GM12878 (cell line): ENCODE measurements around the gene CMTM2. TPM values are rescaled to one million over a fixed set of nuclear protein-coding genes. Genes with fewer than 3 reads are reported as not detected.

Experiments used
- ATAC-seq: fragments of 200-7000 bp; cut with Tn5 transposase; 3 replicates; pipeline ENCODE4 v1.9.1; 2020; ENCODE audit warnings: mild to moderate bottlenecking, moderate library complexity
- BruUV-seq: library from RNA; stranded (reverse); fragments of 400-500 nt; replicated peaks from 2 replicates; lab custom pipeline; 2021; lab: Mats Ljungman, UMichigan
- CTCF ChIA-PET: fragments of 300-600 bp; sonication (Branson Sonifier 250); formaldehyde crosslinking; extraction: SDS; loops from one replicate; lab custom pipeline; 2021; ENCODE audit warnings: inconsistent platforms; lab: Yijun Ruan, JAX
- POLR2A ChIA-PET: fragments of 350-600 bp; formaldehyde crosslinking; extraction: SDS; loops from one replicate; lab custom pipeline; 2021; ENCODE audit warnings: inconsistent platforms; lab: Charles Lee
- RAD21 ChIA-PET: fragments of 300-600 bp; sonication (Branson Sonifier 250); formaldehyde crosslinking; loops from one replicate; lab custom pipeline; 2023; ENCODE audit warnings: antibody characterized with exemption; ENCODE audit not compliant: unreplicated experiment; lab: Charles Lee
- SMC1A ChIA-PET: fragments of 300-600 bp; sonication (Branson Sonifier 250); formaldehyde crosslinking; loops from one replicate; lab custom pipeline; 2023; ENCODE audit not compliant: unreplicated experiment, uncharacterized antibody; lab: Charles Lee
- DNase-seq: peaks from one replicate; pipeline ENCODE4 v3.0.0-alpha.2; 2011; ENCODE audit warnings: low read depth, low spot score
- FAIRE-seq: peaks from 3 replicates; lab custom pipeline; 2011; peaks lifted over from hg19 to GRCh38; lab: Jason Lieb, UNC
- H2AFZ ChIP-seq: 2 replicates; pipeline ENCODE4 v1.6.0; 2011; ENCODE audit warnings: low read depth, low read length, control low read depth; ENCODE audit not compliant: control insufficient read depth
- H3K27ac ChIP-seq: 2 replicates; pipeline ENCODE4 v1.5.1; 2011; ENCODE audit warnings: control low read depth; ENCODE audit not compliant: control insufficient read depth, insufficient read depth
- H3K27me3 ChIP-seq, 2 experiments: replicated peaks in 1 of 2; 2 replicates each; pipeline versions ENCODE4 v1.6.0 to v1.6.1; 2011; ENCODE audit warnings: low read length in 1 of 2; ENCODE audit not compliant: control insufficient read depth in 2 of 2, insufficient read depth in 2 of 2
- H3K36me3 ChIP-seq, 2 experiments: 2 replicates each; pipeline ENCODE4 v1.5.1; 2011; ENCODE audit warnings: low read length in 1 of 2; ENCODE audit not compliant: control insufficient read depth in 2 of 2, insufficient read depth in 2 of 2
- H3K4me1 ChIP-seq: 2 replicates; pipeline ENCODE4 v1.6.1; 2011; ENCODE audit warnings: mild to moderate bottlenecking, low read length, moderate library complexity, mixed read lengths; ENCODE audit not compliant: control insufficient read depth, insufficient read depth
- H3K4me2 ChIP-seq: 2 replicates; pipeline ENCODE4 v1.6.0; 2011; ENCODE audit warnings: control low read depth; ENCODE audit not compliant: control insufficient read depth, insufficient read depth
- H3K4me3 ChIP-seq: fragments of 200-600 bp; sonication (generic); 2 replicates; pipeline ENCODE4 v1.5.1; 2016
- H3K79me2 ChIP-seq: 2 replicates; pipeline ENCODE4 v1.6.0; 2011; ENCODE audit warnings: low read length; ENCODE audit not compliant: control insufficient read depth, insufficient read depth
- H3K9ac ChIP-seq: 2 replicates; pipeline ENCODE4 v1.8.0; 2011; ENCODE audit warnings: low read length, control low read depth, mixed read lengths; ENCODE audit not compliant: control insufficient read depth, insufficient read depth
- H3K9me3 ChIP-seq: replicated peaks from 3 replicates; pipeline ENCODE4 v1.5.1; 2011; ENCODE audit warnings: mild to moderate bottlenecking, low read length; ENCODE audit not compliant: control insufficient read depth, insufficient read depth
- H4K20me1 ChIP-seq: 2 replicates; pipeline ENCODE4 v1.6.0; 2011; ENCODE audit not compliant: control insufficient read depth, insufficient read depth
- CBFB ChIP-seq: IDR thresholded peaks from 2 replicates; pipeline ENCODE4 v1.6.1; 2016; ENCODE audit warnings: antibody characterized with exemption, low read depth
- CHD1 ChIP-seq: IDR thresholded peaks from 2 replicates; pipeline ENCODE4 v1.6.1; 2012; ENCODE audit warnings: low read depth, low read length, improper control_type of control experiment
- CREM ChIP-seq: IDR thresholded peaks from 2 replicates; pipeline ENCODE4 v1.6.1; 2014; ENCODE audit warnings: antibody characterized with exemption, low read depth
- EED ChIP-seq: sonication (generic); IDR thresholded peaks from 2 replicates; pipeline ENCODE4 v1.6.1; 2016; ENCODE audit warnings: antibody characterized with exemption, low read depth
- HCFC1 ChIP-seq: fragments of 150-350 bp; IDR thresholded peaks from 2 replicates; pipeline ENCODE4 v1.6.1; 2014; ENCODE audit warnings: low read length
- HDAC6 ChIP-seq: fragments of 200-600 bp; sonication (generic); IDR thresholded peaks from one replicate; pipeline ENCODE4 v1.8.0; 2017; ENCODE audit warnings: antibody characterized with exemption; ENCODE audit not compliant: unreplicated experiment
- MAX ChIP-seq: IDR thresholded peaks from 2 replicates; pipeline ENCODE4 v1.6.1; 2012; ENCODE audit warnings: low read depth, low read length, improper control_type of control experiment
- MTA2 ChIP-seq: fragments of 450-650 bp; IDR thresholded peaks from 2 replicates; pipeline ENCODE4 v1.6.1; 2016; ENCODE audit warnings: low read depth, mild to moderate bottlenecking, moderate library complexity
- NBN ChIP-seq: fragments of 450-650 bp; IDR thresholded peaks from 2 replicates; pipeline ENCODE4 v1.6.1; 2016
- PAX8 ChIP-seq: fragments of 450-650 bp; IDR thresholded peaks from 2 replicates; pipeline ENCODE4 v1.6.1; 2017; ENCODE audit warnings: mild to moderate bottlenecking, moderate library complexity
- POLR2AphosphoS2 ChIP-seq: IDR thresholded peaks from 2 replicates; pipeline ENCODE4 v1.6.1; 2011; ENCODE audit warnings: low read depth, mild to moderate bottlenecking, low read length, improper control_type of control experiment, moderate library complexity
- RELB ChIP-seq: fragments of 450-650 bp; IDR thresholded peaks from 2 replicates; pipeline ENCODE4 v1.6.1; 2017; ENCODE audit warnings: low read depth, mild to moderate bottlenecking, moderate library complexity
- RFX5 ChIP-seq: IDR thresholded peaks from 2 replicates; pipeline ENCODE4 v1.6.1; 2011; ENCODE audit warnings: low read depth, low read length, improper control_type of control experiment
- SMARCA5 ChIP-seq: fragments of 450-650 bp; IDR thresholded peaks from 2 replicates; pipeline ENCODE4 v1.6.1; 2017; ENCODE audit warnings: mild to moderate bottlenecking
- SP1 ChIP-seq: IDR thresholded peaks from one replicate; pipeline ENCODE4 v1.6.1; 2011; ENCODE audit warnings: low read depth, low read length
- TCF12 ChIP-seq: IDR thresholded peaks from 2 replicates; pipeline ENCODE4 v1.6.1; 2011; ENCODE audit warnings: low read depth, mild to moderate bottlenecking, low read length
- WRNIP1 ChIP-seq: IDR thresholded peaks from 2 replicates; pipeline ENCODE4 v1.6.1; 2011; ENCODE audit warnings: low read depth, low read length, improper control_type of control experiment, borderline replicate concordance
- ZSCAN29 ChIP-seq: fragments of 450-650 bp; IDR thresholded peaks from 2 replicates; pipeline ENCODE4 v1.6.1; 2017; ENCODE audit warnings: mild to moderate bottlenecking, moderate library complexity
- WGBS: methylation state at CpG from one replicate; pipeline ENCODE4 v1.1.6; 2016; ENCODE audit warnings: low lambda C conversion rate; ENCODE audit not compliant: insufficient replicate concordance, insufficient coverage; ENCODE audit errors: missing lambda C conversion rate; 5-methylcytosine and 5-hydroxymethylcytosine counted together
- in situ Hi-C: fragments of 300-500 bp; cut with MboI; formaldehyde crosslinking; loops from 9 replicates; pipeline ENCODE4 v1.14.3; 2018; ENCODE audit warnings: mixed read lengths
- intact Hi-C: fragments of 100-400 bp; cut with micrococcal nuclease; formaldehyde crosslinking; loops from one replicate; pipeline ENCODE4 v1.14.2; 2022; ENCODE audit not compliant: unreplicated experiment
- polyA plus RNA-seq, 11 experiments: library from polyadenylated mRNA; depleted of rRNA in 4 of 11; unstranded in 6 of 11; stranded (reverse) in 5 of 11; fragments of >200 nt; fragmentation: Nextera tagmentation in 4 of 11; fragmentation: Illumina TruSeq in 1 of 11; extraction: Ambion mirVana in 4 of 11; extraction: Trizol in 1 of 11; gene quantifications; 1 replicate in 1 of 11; 2 replicates in 10 of 11; pipeline versions ENCODE4 v1.2.1 to v1.2.3, GENCODE V29; 2011 to 2016; ENCODE audit warnings: inconsistent platforms in 2 of 11, missing spikeins in 2 of 11, low read depth in 1 of 11
- total RNA-seq, 4 experiments: library from RNA; depleted of rRNA in 3 of 4; stranded (reverse); fragments of >200 nt in 3 of 4; fragmentation: Illumina TruSeq in 1 of 4; extraction: Trizol in 1 of 4; gene quantifications; 2 replicates each; pipeline versions ENCODE4 v1.2.1 to v1.2.3, GENCODE V29; 2013 to 2021
- TF ChIP-seq, protein P1 (sequence below): fragments of 450-650 bp; IDR thresholded peaks from 2 replicates; pipeline ENCODE4 v1.6.1; 2017; ENCODE audit warnings: mild to moderate bottlenecking

The CMTM2 gene
- total and polyA plus RNA-seq, 10 of the 15 experiments (the other 5 are each of a cell fraction or from before 2014, with no cell fraction given) = 0.26 to 0.34 TPM; not detected in 8

DNA sequence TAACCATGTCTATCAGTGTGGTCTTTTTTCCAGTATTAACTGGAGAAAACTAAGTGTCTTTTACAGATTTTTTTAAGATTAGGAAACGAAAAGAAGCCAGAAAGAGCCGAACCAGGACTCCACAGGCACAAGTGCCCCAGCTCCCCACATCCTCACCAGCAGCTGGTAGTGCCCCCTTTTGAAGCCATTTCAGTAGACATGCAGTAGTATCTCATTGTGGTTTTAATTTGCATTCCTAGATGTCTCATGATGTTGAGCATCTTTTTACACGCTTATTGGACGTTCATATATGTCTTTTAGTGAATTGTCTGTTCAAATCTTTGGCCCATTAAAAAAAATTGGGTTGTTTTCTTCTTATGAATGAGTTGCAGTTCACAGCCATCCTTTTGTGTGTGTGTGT is 20.5 kb downstream of the CMTM2 start:
- no peak for DNase-seq
- intact Hi-C loops = no loop called here
- no peak for ATAC-seq
- 7% methylated on average over 4 of the region's 4 CpGs for WGBS
- ChIA-PET POLR2A (interaction anchor here (0.6 kb wide), 1 partner anchor 428 kb away, joined by 6 read pairs; no protein-coding TSS in a partner anchor), RAD21 (interaction anchor here (0.7 kb wide), 1 partner anchor 30 kb away, joined by 4 read pairs; no protein-coding TSS in a partner anchor)
- Histone ChIP-seq H3K4me2 (no peak overlapping the region), H3K9me3 (peaks cover 14% of the 10 kb centered on the region; the same call in 2 of the 3 replicates), H3K36me3 (no peaks in the 10 kb centered on the region)
- TF ChIP-seq CHD1 (no peak), NBN (no peak), SP1 (no peak), HDAC6 (no peak), HCFC1 (no peak), MAX (no peak), TCF12 (no peak), EED (no peak), PAX8 (no peak), CBFB (no peak), SMARCA5 (no peak), CREM (no peak), POLR2AphosphoS2 (no peak), MTA2 (no peak), RELB (no peak), RFX5 (no peak), ZSCAN29 (no peak), WRNIP1 (no peak)
- TF ChIP-seq, protein P1, sequence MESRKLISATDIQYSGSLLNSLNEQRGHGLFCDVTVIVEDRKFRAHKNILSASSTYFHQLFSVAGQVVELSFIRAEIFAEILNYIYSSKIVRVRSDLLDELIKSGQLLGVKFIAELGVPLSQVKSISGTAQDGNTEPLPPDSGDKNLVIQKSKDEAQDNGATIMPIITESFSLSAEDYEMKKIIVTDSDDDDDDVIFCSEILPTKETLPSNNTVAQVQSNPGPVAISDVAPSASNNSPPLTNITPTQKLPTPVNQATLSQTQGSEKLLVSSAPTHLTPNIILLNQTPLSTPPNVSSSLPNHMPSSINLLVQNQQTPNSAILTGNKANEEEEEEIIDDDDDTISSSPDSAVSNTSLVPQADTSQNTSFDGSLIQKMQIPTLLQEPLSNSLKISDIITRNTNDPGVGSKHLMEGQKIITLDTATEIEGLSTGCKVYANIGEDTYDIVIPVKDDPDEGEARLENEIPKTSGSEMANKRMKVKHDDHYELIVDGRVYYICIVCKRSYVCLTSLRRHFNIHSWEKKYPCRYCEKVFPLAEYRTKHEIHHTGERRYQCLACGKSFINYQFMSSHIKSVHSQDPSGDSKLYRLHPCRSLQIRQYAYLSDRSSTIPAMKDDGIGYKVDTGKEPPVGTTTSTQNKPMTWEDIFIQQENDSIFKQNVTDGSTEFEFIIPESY = no peak
- TF ChIP-seq, all 136 proteins: peak for 0
- no peaks in the 10 kb centered on the region for H3K79me2 ChIP-seq
- no peak overlapping the region for H2AFZ ChIP-seq
- H3K27ac ChIP-seq = no peak overlapping the region
- in situ Hi-C loops = no loop called here
- H3K4me1 ChIP-seq = peaks cover 20% of the 10 kb centered on the region
- H3K4me3 ChIP-seq = no peak overlapping the region
- no TSS peak for BruUV-seq
- ChIA-PET CTCF (interaction anchor here (1.0 to 1.5 kb wide), 2 partner anchors 9 kb away, joined by 3 read pairs; no protein-coding TSS in a partner anchor), SMC1A (interaction anchor here (1.0 kb wide), 2 partner anchors 9 to 137 kb away, joined by 3 read pairs; no protein-coding TSS in a partner anchor)
- H4K20me1 ChIP-seq = no peaks in the 10 kb centered on the region
- H3K27me3 ChIP-seq = no peaks in the 10 kb centered on the region
- H3K9ac ChIP-seq = no peak overlapping the region
- FAIRE-seq = no peak
